HepG2 (cell line): ENCODE results near the gene RNF6. TPM values are rescaled to one million over a fixed set of nuclear protein-coding genes. Genes with fewer than 3 reads are reported as not detected.

ENCODE experiments used
- ARNT ChIP-seq: fragments of 450-650 bp; IDR thresholded peaks from 2 replicates; pipeline ENCODE4 v1.6.1; 2017
- ATF7 ChIP-seq, 2 experiments: fragments of 450-650 bp in 1 of 2; sonication (generic) in 1 of 2; formaldehyde crosslinking in 1 of 2; IDR thresholded peaks; 2 replicates each; pipeline versions ENCODE4 v1.4.0 to v1.6.1; 2016 to 2020; ENCODE audit warnings: antibody characterized with exemption in 1 of 2, mild to moderate bottlenecking in 1 of 2, missing genetic modification reagents in 1 of 2
- FIP1L1 ChIP-seq: fragments of 200-400 bp; formaldehyde crosslinking; IDR thresholded peaks from 2 replicates; pipeline ENCODE4 v1.6.1; 2018; ENCODE audit warnings: low read depth, mild to moderate bottlenecking, low read length, moderate library complexity, borderline replicate concordance; ENCODE audit not compliant: insufficient read depth
- FOXA3 ChIP-seq: IDR thresholded peaks from 2 replicates; pipeline ENCODE4 v1.6.1; 2016; ENCODE audit warnings: missing genetic modification reagents, missing compliant biosample characterization
- GPBP1L1 ChIP-seq: sonication (generic); formaldehyde crosslinking; IDR thresholded peaks from 2 replicates; pipeline ENCODE4 v1.5.0; 2020; ENCODE audit warnings: mild to moderate bottlenecking, missing genetic modification reagents
- GTF3A ChIP-seq: sonication (generic); formaldehyde crosslinking; conservative IDR thresholded peaks from 2 replicates; pipeline ENCODE4 v1.4.0; 2020; ENCODE audit warnings: mild to moderate bottlenecking, missing genetic modification reagents
- HES4 ChIP-seq: sonication (generic); formaldehyde crosslinking; IDR thresholded peaks from 2 replicates; pipeline ENCODE4 v1.9.0; 2021; ENCODE audit warnings: mild to moderate bottlenecking, missing genetic modification reagents, borderline replicate concordance
- JUN ChIP-seq: sonication (generic); formaldehyde crosslinking; IDR thresholded peaks from 2 replicates; pipeline ENCODE4 v1.4.0; 2020; ENCODE audit warnings: mild to moderate bottlenecking, missing genetic modification reagents
- KLF11 ChIP-seq: IDR thresholded peaks from 2 replicates; pipeline ENCODE4 v1.6.1; 2016; ENCODE audit warnings: missing compliant biosample characterization
- MTF2 ChIP-seq: sonication (generic); formaldehyde crosslinking; IDR thresholded peaks from 2 replicates; pipeline ENCODE4 v1.5.0; 2020; ENCODE audit warnings: missing genetic modification reagents, borderline replicate concordance
- NFKBIZ ChIP-seq: IDR thresholded peaks from 2 replicates; pipeline ENCODE4 v1.6.1; 2018; ENCODE audit warnings: missing genetic modification reagents, missing compliant biosample characterization
- ONECUT2 ChIP-seq: sonication (generic); formaldehyde crosslinking; IDR thresholded peaks from 2 replicates; pipeline ENCODE4 v1.4.0; 2020; ENCODE audit warnings: missing genetic modification reagents
- REST ChIP-seq, 2 experiments: IDR thresholded peaks; 2 replicates each; pipeline ENCODE4 v1.6.1; 2011 to 2012; ENCODE audit warnings: low read length in 2 of 2, borderline replicate concordance in 1 of 2, low read depth in 1 of 2, mild to moderate bottlenecking in 1 of 2, moderate library complexity in 1 of 2
- SIN3A ChIP-seq: IDR thresholded peaks from 2 replicates; pipeline ENCODE4 v1.6.1; 2011; ENCODE audit warnings: low read depth, mild to moderate bottlenecking, control low read depth, low read length, borderline replicate concordance
- SIX4 ChIP-seq: sonication (generic); formaldehyde crosslinking; IDR thresholded peaks from 2 replicates; pipeline ENCODE4 v1.4.0; 2020; ENCODE audit warnings: missing genetic modification reagents
- SNAI1 ChIP-seq: sonication (generic); formaldehyde crosslinking; IDR thresholded peaks from 2 replicates; pipeline ENCODE4 v1.5.0; 2020; ENCODE audit warnings: mild to moderate bottlenecking, missing genetic modification reagents, borderline replicate concordance
- ZBTB14 ChIP-seq: sonication (generic); formaldehyde crosslinking; IDR thresholded peaks from 2 replicates; pipeline ENCODE4 v1.4.0; 2020; ENCODE audit warnings: missing genetic modification reagents
- ZNF235 ChIP-seq: sonication (generic); formaldehyde crosslinking; IDR thresholded peaks from 2 replicates; pipeline ENCODE4 v1.8.1; 2023; ENCODE audit warnings: mild to moderate bottlenecking, missing genetic modification reagents, borderline replicate concordance
- ZNF556 ChIP-seq: sonication (generic); formaldehyde crosslinking; IDR thresholded peaks from 2 replicates; pipeline ENCODE4 v1.4.0; 2020; ENCODE audit warnings: mild to moderate bottlenecking, missing genetic modification reagents, borderline replicate concordance
- ZNF557 ChIP-seq: sonication (generic); formaldehyde crosslinking; IDR thresholded peaks from 2 replicates; pipeline ENCODE4 v1.4.0; 2020; ENCODE audit warnings: missing genetic modification reagents
- ZNF710 ChIP-seq: sonication (generic); formaldehyde crosslinking; IDR thresholded peaks from 2 replicates; pipeline ENCODE4 v1.5.0; 2020; ENCODE audit warnings: mild to moderate bottlenecking, missing genetic modification reagents, borderline replicate concordance
- ZSCAN22 ChIP-seq: sonication (generic); formaldehyde crosslinking; IDR thresholded peaks from 2 replicates; pipeline ENCODE4 v1.4.0; 2020; ENCODE audit warnings: mild to moderate bottlenecking, missing genetic modification reagents
- polyA plus RNA-seq, 8 experiments: library from polyadenylated mRNA; depleted of rRNA in 3 of 8; stranded (reverse) in 7 of 8; unstranded in 1 of 8; fragments of >200 nt; fragmentation: Illumina TruSeq in 4 of 8; extraction: Trizol in 4 of 8; gene quantifications; 2 replicates each; pipeline versions ENCODE4 v1.2.1 to v1.2.3, GENCODE V29; 2011 to 2016; ENCODE audit warnings: low read depth in 4 of 8, missing spikeins in 1 of 8, mixed read lengths in 1 of 8; ENCODE audit not compliant: insufficient read depth in 1 of 8
- total RNA-seq, 5 experiments: library from RNA; depleted of rRNA; stranded (reverse); fragments of >200 nt; fragmentation: Illumina TruSeq; extraction: Trizol; gene quantifications; 2 replicates each; pipeline ENCODE4 v1.2.3, GENCODE V29; 2016; ENCODE audit warnings: low read depth in 1 of 5

RNF6 gene
- total and polyA plus RNA-seq, 2 of the 13 experiments (the other 11 are each of a cell fraction or from before 2014, with no cell fraction given), result 14.6 to 36.8 TPM

- TF ChIP-seq ZNF235 (no peak), ONECUT2 (CRISPR knock-in tag) (no peak), JUN (CRISPR knock-in tag) (no peak), SIX4 (no peak), ZBTB14 (CRISPR knock-in tag) (0 out of 2 replicates have a peak, but pooled peaks have one; percentile 25), SNAI1 (CRISPR knock-in tag) (no peak), NFKBIZ (no peak), ZNF710 (CRISPR knock-in tag) (no peak), REST (IDR thresholded peaks at IDR 0.05; ENCODE audit: borderline replicate concordance in 1 of 2, low read depth in 1 of 2, low read length in 2 of 2) (no peak), ZSCAN22 (CRISPR knock-in tag) (no peak), GTF3A (CRISPR knock-in tag) (no peak), ATF7 (IDR thresholded peaks at IDR 0.05) (no peak), ATF7 (CRISPR knock-in tag; IDR thresholded peaks at IDR 0.05) (no peak), MTF2 (CRISPR knock-in tag) (no peak), GPBP1L1 (CRISPR knock-in tag) (no peak), SIN3A (no peak), ARNT (no peak), ZNF556 (no peak), ZNF557 (CRISPR knock-in tag) (no peak), FIP1L1 (no peak), KLF11 (CRISPR knock-in tag) (no peak), HES4 (CRISPR knock-in tag) (no peak), FOXA3 (peak; percentile 50; the same call in 1 of the 2 replicates)
Measured at GRCh38 chr13:26253787-26254582, 31.9 kb upstream of the RNF6 start, which contains the start of gene CDK8 (continued).
